SIG-M5 treated with dmso at 0.1 percent for 504 hours (cell line): ENCODE results near the gene TMEM235.

Experiments
- DNase-seq: peaks from one replicate; lab custom pipeline; 2025; ENCODE audit not compliant: unreplicated experiment; lab: John Stamatoyannopoulos, UW

TMEM235 gene

GRCh38 chr17:78230996-78231935 lies at the start of gene TMEM235:
TSS of gene TMEM235 (plus strand) at chr17:78231631. CDS start at chr17:78232024, 393 bp downstream.
- no peak for DNase-seq

- no peak for DNase-seq
These were observed 48.9 kb upstream of the TMEM235 start for GRCh38 chr17:78182504-78182903.

GRCh38 chr17:78183916-78184315 lies 47.5 kb upstream of the TMEM235 start:
- DNase-seq = no peak

GRCh38 chr17:78184351-78184750 lies 47.1 kb upstream of the TMEM235 start:
- DNase-seq = no peak

- DNase-seq = no peak
These were observed 46.6 kb upstream of the TMEM235 start for GRCh38 chr17:78184868-78185267.

- DNase-seq = peak; percentile 71
These were observed 45.3 kb upstream of the TMEM235 start for GRCh38 chr17:78185981-78186691.

GRCh38 chr17:78186692-78187595 lies 44.5 kb upstream of the TMEM235 start, which contains the start of the genes AFMID and TK1:
TSS of gene AFMID (plus strand) at chr17:78187362. CDS start at chr17:78187371, 9 bp downstream.
TSS of gene TK1 (minus strand) at chr17:78187052. CDS start at chr17:78186994, 58 bp downstream.
- peak; percentile 98 for DNase-seq

GRCh38 chr17:78196716-78197115 lies 34.7 kb upstream of the TMEM235 start:
- DNase-seq = no peak

GRCh38 chr17:78197147-78197832 lies 34.1 kb upstream of the TMEM235 start:
- DNase-seq = no peak

- DNase-seq = no peak
These were observed 31.0 kb upstream of the TMEM235 start for GRCh38 chr17:78200451-78200850.

GRCh38 chr17:78202666-78203065 lies 28.8 kb upstream of the TMEM235 start:
- DNase-seq = no peak

GRCh38 chr17:78204387-78205123 lies 26.9 kb upstream of the TMEM235 start:
- DNase-seq = no peak

GRCh38 chr17:78205124-78205775 lies 26.2 kb upstream of the TMEM235 start:
- no peak for DNase-seq

- DNase-seq = no peak
These were observed 25.1 kb upstream of the TMEM235 start for GRCh38 chr17:78206298-78206697.

GRCh38 chr17:78208486-78208885 lies 22.9 kb upstream of the TMEM235 start:
- DNase-seq = no peak

GRCh38 chr17:78210111-78210510 lies 21.3 kb upstream of the TMEM235 start:
- DNase-seq = no peak

GRCh38 chr17:78211032-78211431 lies 20.4 kb upstream of the TMEM235 start:
- no peak for DNase-seq

GRCh38 chr17:78214016-78214705 lies 17.3 kb upstream of the TMEM235 start, which contains the start of gene BIRC5:
TSS of gene BIRC5 (plus strand) at chr17:78214253. CDS start at chr17:78214317, 64 bp downstream.
- DNase-seq = peak; percentile 90
